Measurements from ENCODE around the gene RNASEH1. TPM values are rescaled to one million over a fixed set of nuclear protein-coding genes. Genes with fewer than 3 reads are reported as not detected.

Gene RNASEH1
- total and polyA plus RNA-seq, 11 donors = 12.8 to 31.4 (median 20.0) TPM

GRCh38 chr2:3604991-3605961 is 47.1 kb upstream of the RNASEH1 start:
- Histone ChIP-seq H3K9me3 (no peaks in the 10 kb centered on the region), H3K27me3 (no peaks in the 10 kb centered on the region), H3K4me1 (no peaks in the 10 kb centered on the region), H3K27ac (peak overlapping the region in 2 of 12 donors; percentile 9 to 35), H3K36me3 (no peaks in the 10 kb centered on the region), H3K4me3 (no peak overlapping the region)
- 44 to 77% (median 59%) methylated on average over 24 to 44 of the region's 44 CpGs for WGBS, 4 donors
- ATAC-seq (peak in 2 of 4 donors; percentile 24 to 41), DNase-seq (peak in 1 of 5 donors; percentile 53)
- intact Hi-C loops (cut with DNase I) = no loop called here
- TF ChIP-seq CTCF (IDR thresholded peaks at IDR 0.05) = no peak

GRCh38 chr2:3604207-3604877 is 46.2 kb upstream of the RNASEH1 start:
- no peaks in the 10 kb centered on the region for H3K4me1 ChIP-seq
- no peaks in the 10 kb centered on the region for H3K36me3 ChIP-seq
- TF ChIP-seq CTCF (IDR thresholded peaks at IDR 0.05) = no peak
- TF ChIP-seq POLR2A (IDR thresholded peaks at IDR 0.05) = no peak
- H3K4me3 ChIP-seq = no peak overlapping the region
- H3K9me3 ChIP-seq = no peaks in the 10 kb centered on the region
- ATAC-seq = peak in 3 of 4 donors; percentile 10 to 26 (median 19)
- intact Hi-C loops (cut with DNase I) = no loop called here
- no peaks in the 10 kb centered on the region for H3K27me3 ChIP-seq
- WGBS, 4 donors = 61 to 78% (median 66%) methylated on average over 10 to 16 of the region's 16 CpGs
- H3K27ac ChIP-seq = no peak overlapping the region
- no peak for DNase-seq

- H3K9me3 ChIP-seq = no peaks in the 10 kb centered on the region
- no peak overlapping the region for H3K4me3 ChIP-seq
- TF ChIP-seq POLR2A (IDR thresholded peaks at IDR 0.05) = no peak
- TF ChIP-seq CTCF (IDR thresholded peaks at IDR 0.05) = no peak
- 87 to 95% (median 89%) methylated on average over 16 to 19 of the region's 19 CpGs for WGBS, 4 donors
- H3K27me3 ChIP-seq = peaks cover 0 to 1% (median 0%) of the 10 kb centered on the region in 9 donors
- H3K36me3 ChIP-seq = no peaks in the 10 kb centered on the region
- ATAC-seq = no peak
- DNase-seq = no peak
- H3K27ac ChIP-seq = no peak overlapping the region
- intact Hi-C loops (cut with DNase I) = no loop called here
- no peaks in the 10 kb centered on the region for H3K4me1 ChIP-seq
Measured at GRCh38 chr2:3603536-3604206, 45.5 kb upstream of the RNASEH1 start.
